H1 (cell line): ENCODE data around the gene PLBD2. TPM values are rescaled to one million over a fixed set of nuclear protein-coding genes. Genes with fewer than 3 reads are reported as not detected.

Experiments used
- CTCF ChIA-PET: fragments of 300-600 bp; sonication (Branson Sonifier 250); formaldehyde crosslinking; loops from one replicate; lab custom pipeline; 2021; ENCODE audit not compliant: partially characterized antibody; lab: Charles Lee
- POLR2A ChIA-PET: fragments of 300-600 bp; sonication (Branson Sonifier 250); formaldehyde crosslinking; loops from one replicate; lab custom pipeline; 2021; ENCODE audit warnings: inconsistent platforms; ENCODE audit not compliant: partially characterized antibody; lab: Charles Lee
- DNase-seq, 2 experiments: peaks; one replicate each; pipeline versions ENCODE4 v3.0.0 to v3.0.0-alpha.2; 2010 to 2022; ENCODE audit warnings: low spot score in 2 of 2, low read depth in 1 of 2, mixed read lengths in 1 of 2
- FAIRE-seq: peaks from 2 replicates; lab custom pipeline; 2011; peaks lifted over from hg19 to GRCh38; lab: Jason Lieb, UNC
- H2AFZ ChIP-seq: 2 replicates; pipeline ENCODE4 v1.8.1; 2012; ENCODE audit warnings: low read length, inconsistent platforms
- H2AK5ac ChIP-seq: 2 replicates; pipeline ENCODE4 v1.6.1; 2013; ENCODE audit warnings: low read depth, low read length
- H2BK120ac ChIP-seq: replicated peaks from 2 replicates; pipeline ENCODE3; 2013; ENCODE audit warnings: low read depth, low read length, inconsistent platforms
- H2BK12ac ChIP-seq: 2 replicates; pipeline ENCODE4 v1.6.1; 2013; ENCODE audit warnings: low read depth, low read length
- H2BK15ac ChIP-seq: 2 replicates; pipeline ENCODE4 v1.6.1; 2013; ENCODE audit warnings: low read length
- H2BK20ac ChIP-seq: 2 replicates; pipeline ENCODE4 v1.6.1; 2013; ENCODE audit warnings: low read length
- H2BK5ac ChIP-seq: 2 replicates; pipeline ENCODE4 v1.6.1; 2013; ENCODE audit warnings: low read depth, low read length
- H3K14ac ChIP-seq: 2 replicates; pipeline ENCODE4 v1.6.1; 2013; ENCODE audit warnings: inconsistent platforms; ENCODE audit not compliant: insufficient read length
- H3K18ac ChIP-seq: 2 replicates; pipeline ENCODE4 v1.6.1; 2013; ENCODE audit warnings: low read length; ENCODE audit errors: extremely low read depth
- H3K23ac ChIP-seq: 2 replicates; pipeline ENCODE4 v1.6.1; 2013; ENCODE audit warnings: inconsistent platforms; ENCODE audit not compliant: insufficient read length
- H3K23me2 ChIP-seq: 2 replicates; pipeline ENCODE4 v1.6.1; 2013; ENCODE audit warnings: low read depth, low read length
- H3K27ac ChIP-seq: 2 replicates; pipeline ENCODE4 v1.6.1; 2011; ENCODE audit warnings: low read depth, low read length, inconsistent platforms
- H3K27me3 ChIP-seq, 4 experiments: replicated peaks in 1 of 4; 1 replicate in 1 of 4; 2 replicates in 3 of 4; pipeline versions ENCODE4 v1.6.1 to v1.8.1; 2011 to 2013; ENCODE audit warnings: low read length in 3 of 4, mild to moderate bottlenecking in 3 of 4, inconsistent platforms in 2 of 4, mixed read lengths in 2 of 4, moderate library complexity in 1 of 4; ENCODE audit not compliant: control insufficient read depth in 3 of 4, insufficient read depth in 3 of 4; ENCODE audit errors: extremely low read depth in 1 of 4
- H3K36me3 ChIP-seq, 4 experiments: 2 replicates each; pipeline versions ENCODE4 v1.6.1 to v1.8.1; 2011 to 2013; ENCODE audit warnings: mild to moderate bottlenecking in 4 of 4, low read length in 3 of 4, moderate library complexity in 2 of 4, control low read depth in 1 of 4, inconsistent platforms in 1 of 4; ENCODE audit not compliant: insufficient read depth in 4 of 4, control insufficient read depth in 2 of 4
- H3K4ac ChIP-seq: replicated peaks from 2 replicates; pipeline ENCODE3; 2013; ENCODE audit warnings: low read length, low read depth, mixed read lengths, inconsistent platforms; ENCODE audit not compliant: insufficient read length
- H3K4me1 ChIP-seq, 4 experiments: replicated peaks in 1 of 4; 1 replicate in 1 of 4; 2 replicates in 3 of 4; pipeline versions ENCODE4 v1.6.1 to v1.8.1; 2011 to 2013; ENCODE audit warnings: low read length in 3 of 4, inconsistent platforms in 2 of 4, mixed read lengths in 1 of 4; ENCODE audit not compliant: insufficient read depth in 4 of 4, control insufficient read depth in 3 of 4
- H3K4me2 ChIP-seq, 2 experiments: 2 replicates each; pipeline versions ENCODE4 v1.6.1 to v1.8.1; 2011 to 2013; ENCODE audit warnings: low read depth in 2 of 2, low read length in 2 of 2, control low read depth in 1 of 2, inconsistent platforms in 1 of 2, mild to moderate bottlenecking in 1 of 2; ENCODE audit not compliant: insufficient read depth in 1 of 2
- H3K4me3 ChIP-seq, 4 experiments: fragments of 200-600, 300-600 bp in 1 of 4; sonication (generic), shearing (Covaris generic), sonication (Bioruptor Twin) in 1 of 4; 2 replicates each; pipeline versions ENCODE4 v1.5.1 to v1.8.1; 2011 to 2016; ENCODE audit warnings: low read length in 4 of 4, low read depth in 3 of 4, control low read depth in 2 of 4, inconsistent platforms in 2 of 4, mild to moderate bottlenecking in 2 of 4, mixed read lengths in 1 of 4, moderate library complexity in 1 of 4; ENCODE audit not compliant: insufficient read depth in 2 of 4; ENCODE audit errors: extremely low read depth in 1 of 4
- H3K56ac ChIP-seq: replicated peaks from 2 replicates; pipeline ENCODE3; 2013; ENCODE audit warnings: low read depth, mild to moderate bottlenecking, mixed read lengths, low read length, inconsistent platforms; ENCODE audit not compliant: insufficient read length
- H3K79me1 ChIP-seq: 2 replicates; pipeline ENCODE4 v1.6.1; 2013; ENCODE audit warnings: low read depth, low read length, control low read depth
- H3K79me2 ChIP-seq, 2 experiments: 2 replicates each; pipeline versions ENCODE4 v1.6.1 to v1.8.1; 2012 to 2013; ENCODE audit warnings: low read length in 2 of 2, mild to moderate bottlenecking in 2 of 2, inconsistent platforms in 1 of 2; ENCODE audit not compliant: insufficient read depth in 2 of 2, control insufficient read depth in 1 of 2
- H3K9ac ChIP-seq, 4 experiments: replicated peaks in 1 of 4; 1 replicate in 1 of 4; 2 replicates in 3 of 4; pipeline versions ENCODE4 v1.6.1 to v1.8.1; 2011 to 2013; ENCODE audit warnings: low read depth in 3 of 4, low read length in 3 of 4, control low read depth in 2 of 4, mild to moderate bottlenecking in 2 of 4, moderate library complexity in 2 of 4, inconsistent platforms in 1 of 4; ENCODE audit errors: extremely low read depth in 1 of 4
- H3K9me3 ChIP-seq, 2 experiments: 2 replicates each; pipeline versions ENCODE4 v1.6.1 to v1.8.1; 2012 to 2013; ENCODE audit warnings: mild to moderate bottlenecking in 2 of 2, moderate library complexity in 2 of 2, control low read depth in 1 of 2, inconsistent platforms in 1 of 2, low read depth in 1 of 2, low read length in 1 of 2, mixed read lengths in 1 of 2; ENCODE audit not compliant: insufficient read depth in 2 of 2
- H4K20me1 ChIP-seq, 2 experiments: replicated peaks in 1 of 2; 2 replicates each; pipeline versions ENCODE3 to v1.8.1; 2011 to 2013; ENCODE audit warnings: inconsistent platforms in 2 of 2, low read length in 2 of 2, mild to moderate bottlenecking in 1 of 2; ENCODE audit not compliant: insufficient read depth in 2 of 2, control insufficient read depth in 1 of 2
- H4K5ac ChIP-seq: 2 replicates; pipeline ENCODE4 v1.6.1; 2013; ENCODE audit warnings: low read length, low read depth, mixed read lengths, inconsistent platforms; ENCODE audit not compliant: insufficient read length
- H4K8ac ChIP-seq: 2 replicates; pipeline ENCODE4 v1.8.0; 2013; ENCODE audit warnings: mild to moderate bottlenecking, moderate library complexity, low read length, inconsistent platforms; ENCODE audit not compliant: insufficient read depth; ENCODE audit errors: extremely low read depth
- H4K91ac ChIP-seq: replicated peaks from 2 replicates; pipeline ENCODE3; 2013; ENCODE audit warnings: low read length, mixed read lengths, inconsistent platforms; ENCODE audit not compliant: insufficient read length
- CHD1 ChIP-seq: IDR thresholded peaks from 2 replicates; pipeline ENCODE4 v1.6.1; 2012; ENCODE audit warnings: low read depth, low read length, improper control_type of control experiment
- EGR1 ChIP-seq: IDR thresholded peaks from 2 replicates; pipeline ENCODE4 v1.6.1; 2011; ENCODE audit warnings: low read depth, low read length, borderline replicate concordance
- HDAC2 ChIP-seq, 2 experiments: fragments of 300-600 bp in 1 of 2; sonication (generic) in 1 of 2; IDR thresholded peaks; 2 replicates each; pipeline ENCODE4 v1.6.1; 2011 to 2012; ENCODE audit warnings: low read depth in 2 of 2, low read length in 2 of 2, mild to moderate bottlenecking in 2 of 2, moderate library complexity in 2 of 2, borderline replicate concordance in 1 of 2, inconsistent platforms in 1 of 2
- POLR2A ChIP-seq, 2 experiments: IDR thresholded peaks; 1 replicate in 1 of 2; 2 replicates in 1 of 2; pipeline ENCODE4 v1.6.1; 2011; ENCODE audit warnings: low read depth in 2 of 2, low read length in 2 of 2, mild to moderate bottlenecking in 2 of 2; ENCODE audit errors: control extremely low read depth in 1 of 2
- SP1 ChIP-seq: IDR thresholded peaks from 2 replicates; pipeline ENCODE4 v1.6.1; 2011; ENCODE audit warnings: low read depth, low read length
- WGBS, 2 experiments: shearing (Covaris generic) in 1 of 2; methylation state at CpG; one replicate each; pipeline versions ENCODE4 v1.1.6 to v1.1.7; 2013 to 2015; ENCODE audit warnings: low lambda C conversion rate in 2 of 2, mixed read lengths in 2 of 2, inconsistent platforms in 1 of 2, low coverage in 1 of 2, missing lambda C conversion rate in 1 of 2; ENCODE audit not compliant: insufficient replicate concordance in 2 of 2, insufficient coverage in 1 of 2, insufficient read length in 1 of 2; ENCODE audit errors: extremely low coverage in 1 of 2, missing lambda C conversion rate in 1 of 2; 5-methylcytosine and 5-hydroxymethylcytosine counted together
- polyA plus RNA-seq, 7 experiments: library from polyadenylated mRNA; depleted of rRNA in 3 of 7; stranded (reverse) in 5 of 7; unstranded in 2 of 7; fragments of >200 nt in 5 of 7; fragments of 200-250 nt in 2 of 7; gene quantifications; 1 replicate in 5 of 7; 2 replicates in 1 of 7; 4 replicates in 1 of 7; pipeline versions ENCODE4 v1.2.1 to v1.2.3, GENCODE V29; 2011 to 2013; ENCODE audit warnings: missing spikeins in 2 of 7, mixed read lengths in 2 of 7
- total RNA-seq: library from RNA; stranded (reverse); fragmentation: NEBNext Ultra II Directional; extraction: Animal tissue kit (Norgen Biotek cat#: 25700); gene quantifications from 2 replicates; pipeline ENCODE4 v1.2.1, GENCODE V29; 2021

Gene PLBD2
- total and polyA plus RNA-seq, 2 of the 8 experiments (the other 6 are each of a cell fraction or from before 2014, with no cell fraction given) = 16.8 to 33.5 TPM

GRCh38 chr12:113384778-113385177 is 26.4 kb downstream of the PLBD2 start:
- ChIA-PET POLR2A (interaction anchor here (1.0 kb wide), 1 partner anchor 13 kb away, joined by 3 read pairs; no protein-coding TSS in a partner anchor), CTCF (interaction anchor here (1.0 kb wide), 1 partner anchor 39 kb away, joined by 3 read pairs; no protein-coding TSS in a partner anchor)
- H3K4me2 ChIP-seq = no peak overlapping the region
- H3K4me1 ChIP-seq = no peaks in the 10 kb centered on the region
- no peak overlapping the region for H2AFZ ChIP-seq
- no peak overlapping the region for H2BK20ac ChIP-seq
- H4K20me1 ChIP-seq = peaks cover 0 to 2% of the 10 kb centered on the region in 2 experiments
- H3K27me3 ChIP-seq = no peaks in the 10 kb centered on the region
- H2BK15ac ChIP-seq = no peak overlapping the region
- no peak for FAIRE-seq
- no peak overlapping the region for H3K14ac ChIP-seq
- no peaks in the 10 kb centered on the region for H3K79me2 ChIP-seq
- no peaks in the 10 kb centered on the region for H3K9me3 ChIP-seq
- peaks cover 2% of the 10 kb centered on the region; the same call in 1 of the 2 replicates for H3K23me2 ChIP-seq
- no peaks in the 10 kb centered on the region for H3K79me1 ChIP-seq
- H2BK120ac ChIP-seq = no peak overlapping the region
- TF ChIP-seq SP1 = no peak
- TF ChIP-seq POLR2A (IDR thresholded peaks at IDR 0.05; ENCODE audit: control extremely low read depth in 1 of 2, low read depth in 2 of 2, low read length in 2 of 2) = no peak
- no peak for TF ChIP-seq HDAC2 (IDR thresholded peaks at IDR 0.05; ENCODE audit: borderline replicate concordance in 1 of 2, low read depth in 2 of 2, low read length in 2 of 2)
- no peak for TF ChIP-seq EGR1
- TF ChIP-seq CHD1 = no peak
- H2BK5ac ChIP-seq = no peak overlapping the region; the same call in 1 of the 2 replicates
- no peak overlapping the region for H4K5ac ChIP-seq
- H3K4ac ChIP-seq = no peak overlapping the region
- H3K23ac ChIP-seq = no peak overlapping the region
- H2BK12ac ChIP-seq = no peak overlapping the region
- WGBS, 2 experiments = 100% methylated on average over 8 of the region's 14 CpGs; no CpG with 5 or more reads in 1 of the 2 experiments
- no peak overlapping the region for H4K8ac ChIP-seq
- DNase-seq = no peak
- H3K9ac ChIP-seq = no peak overlapping the region
- H4K91ac ChIP-seq = no peak overlapping the region
- no peak overlapping the region for H3K4me3 ChIP-seq
- no peak overlapping the region for H3K18ac ChIP-seq
- H3K27ac ChIP-seq = no peak overlapping the region
- H3K56ac ChIP-seq = no peak overlapping the region
- peaks cover 0 to 8% (median 4%) of the 10 kb centered on the region in 4 experiments; a peak in 5 of 8 replicates for H3K36me3 ChIP-seq
- no peak overlapping the region for H2AK5ac ChIP-seq
